Measurements from ENCODE around the gene KRTAP25-1.
A peak's percentile ranks its signal among the peaks of the same experiment; 100 is the strongest.

The KRTAP25-1 gene

GRCh38 chr21:30289215-30289614 lies at the start of gene KRTAP25-1:
TSS of gene KRTAP25-1 (minus strand) at chr21:30289514. CDS start at chr21:30289490, 24 bp downstream.
- DNase-seq: no peak

- DNase-seq: no peak
Measured at GRCh38 chr21:30338717-30339116, 49.4 kb upstream of the KRTAP25-1 start.

- DNase-seq: no peak
Measured at GRCh38 chr21:30337772-30338171, 48.5 kb upstream of the KRTAP25-1 start.

DNA sequence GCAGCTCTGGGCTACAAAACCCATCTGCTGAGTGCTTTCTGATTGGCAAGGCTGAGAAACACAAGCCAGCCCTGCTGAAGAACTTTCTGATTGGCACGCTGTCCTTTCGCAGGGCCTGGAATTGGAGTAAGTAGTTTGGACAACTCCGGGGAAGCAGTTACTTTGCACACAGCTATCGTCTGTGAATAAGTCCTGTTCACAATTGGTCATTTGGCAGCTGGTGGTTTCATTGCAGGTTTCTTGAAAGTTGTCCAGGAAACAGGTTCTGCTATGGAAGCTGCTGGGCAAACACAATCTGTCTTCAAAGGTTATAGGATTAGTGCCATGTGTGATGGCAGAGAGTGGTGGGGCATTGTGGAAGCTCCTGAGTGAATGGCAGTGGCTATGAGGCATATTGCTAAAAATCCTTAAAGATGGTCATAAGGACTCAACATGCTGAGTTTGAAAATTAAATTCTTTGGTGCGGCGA lies 48.0 kb upstream of the KRTAP25-1 start, which contains the start of gene KRTAP27-1:
KRTAP27-1 (minus strand) TSS at position 419 of the 469 bp plus-strand sequence; CDS start at position 393, 26 bp downstream.
- no peak for DNase-seq

GRCh38 chr21:30336596-30336995 lies 47.3 kb upstream of the KRTAP25-1 start:
- DNase-seq: no peak

DNA sequence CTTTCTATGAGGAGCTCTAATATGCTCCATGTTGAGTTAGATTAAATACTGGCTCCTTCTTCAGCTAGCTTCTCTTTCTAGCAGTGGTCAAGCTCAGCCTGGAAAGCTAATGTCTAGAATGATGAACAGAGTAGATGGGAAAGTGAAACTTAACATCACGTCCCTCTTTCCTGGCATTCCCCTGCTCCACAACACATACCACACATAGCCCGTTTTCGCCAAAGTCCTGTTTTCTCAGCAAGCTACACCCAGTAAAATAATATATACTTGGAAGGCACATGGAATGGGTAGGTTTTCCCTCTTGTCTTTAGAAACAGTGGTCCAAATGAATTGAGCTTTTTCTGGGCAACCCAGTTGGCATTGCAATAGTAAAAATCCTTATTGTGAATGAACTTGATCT lies 44.4 kb upstream of the KRTAP25-1 start:
- DNase-seq: no peak

- DNase-seq: no peak
Measured at GRCh38 chr21:30332681-30333080, 43.4 kb upstream of the KRTAP25-1 start.

- DNase-seq: no peak
Measured at GRCh38 chr21:30329203-30329875, 40.0 kb upstream of the KRTAP25-1 start.

- no peak for DNase-seq
Measured at GRCh38 chr21:30326390-30326789, 37.1 kb upstream of the KRTAP25-1 start.

DNA sequence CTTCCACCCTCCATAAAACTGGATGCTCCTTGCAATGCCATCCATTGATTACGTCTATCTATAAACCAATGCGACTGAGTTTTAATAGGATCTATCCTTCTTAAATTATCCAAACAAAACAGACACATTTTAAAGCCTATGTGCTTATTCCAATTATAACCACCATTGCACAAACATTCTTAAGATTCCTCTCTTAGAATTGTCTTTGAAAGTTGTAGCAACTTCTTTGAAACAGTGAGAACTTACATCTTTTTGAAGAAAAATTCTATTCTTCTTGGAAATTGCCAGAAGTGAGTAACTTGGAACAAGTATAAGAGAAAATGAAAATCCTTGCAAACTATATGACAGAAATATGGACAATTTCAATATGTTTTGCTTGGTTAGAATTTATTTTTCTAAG lies 30.9 kb upstream of the KRTAP25-1 start, which contains the start of gene KRTAP26-1:
KRTAP26-1 (minus strand) TSS at position 101 of the 400 bp plus-strand sequence. CDS start 280 bp downstream, outside the sequence.
- no peak for DNase-seq

GRCh38 chr21:30315701-30316100 lies 26.4 kb upstream of the KRTAP25-1 start:
- DNase-seq: no peak

DNA sequence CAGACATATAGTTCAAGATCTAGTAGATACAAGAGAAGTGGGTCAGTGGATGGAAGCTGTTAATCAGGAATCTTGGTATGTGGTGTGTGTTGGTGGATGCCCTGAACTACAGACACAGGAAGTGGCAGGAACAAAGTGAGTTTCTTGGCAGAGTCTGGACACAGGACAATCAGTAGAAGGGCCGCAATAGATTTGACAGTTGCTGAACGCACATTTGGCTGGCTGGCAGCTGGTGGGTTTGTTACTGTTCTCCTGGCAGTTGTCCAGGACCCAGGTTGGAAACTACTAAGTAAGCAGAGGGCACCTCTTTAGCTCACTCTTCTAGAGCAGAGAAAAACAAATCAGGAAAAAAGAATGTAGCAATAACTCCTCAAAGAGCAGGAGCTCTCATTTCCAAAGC lies 17.6 kb upstream of the KRTAP25-1 start:
- DNase-seq: no peak

DNA sequence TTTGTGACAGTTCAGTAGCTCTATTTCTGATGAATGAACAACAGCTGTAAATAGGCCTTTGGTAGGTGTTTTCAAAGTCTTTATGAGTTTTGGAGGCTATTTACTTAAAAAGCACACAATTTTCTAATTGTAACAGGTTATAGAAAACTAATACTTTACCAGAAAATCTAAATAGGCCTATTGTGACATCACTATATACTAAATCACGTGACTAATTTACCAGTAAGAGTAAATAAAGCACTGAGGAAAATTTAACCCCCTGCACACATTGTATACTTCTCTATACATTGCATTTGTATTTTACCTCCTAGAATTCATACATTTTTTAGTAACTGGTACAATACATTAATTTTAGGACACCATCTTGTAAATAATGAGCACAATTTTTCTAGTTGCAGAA lies 15.8 kb upstream of the KRTAP25-1 start:
- DNase-seq: no peak

- no peak for DNase-seq
Measured at GRCh38 chr21:30282850-30283249, 6.5 kb downstream of the KRTAP25-1 start, which contains the start of gene KRTAP24-1. TSS of gene KRTAP24-1 (minus strand) at chr21:30282950. CDS start at chr21:30282932, 18 bp downstream.

- DNase-seq: no peak
Measured at GRCh38 chr21:30271611-30272010, 17.7 kb downstream of the KRTAP25-1 start.

GRCh38 chr21:30271156-30271555 lies 18.2 kb downstream of the KRTAP25-1 start:
- no peak for DNase-seq

DNA sequence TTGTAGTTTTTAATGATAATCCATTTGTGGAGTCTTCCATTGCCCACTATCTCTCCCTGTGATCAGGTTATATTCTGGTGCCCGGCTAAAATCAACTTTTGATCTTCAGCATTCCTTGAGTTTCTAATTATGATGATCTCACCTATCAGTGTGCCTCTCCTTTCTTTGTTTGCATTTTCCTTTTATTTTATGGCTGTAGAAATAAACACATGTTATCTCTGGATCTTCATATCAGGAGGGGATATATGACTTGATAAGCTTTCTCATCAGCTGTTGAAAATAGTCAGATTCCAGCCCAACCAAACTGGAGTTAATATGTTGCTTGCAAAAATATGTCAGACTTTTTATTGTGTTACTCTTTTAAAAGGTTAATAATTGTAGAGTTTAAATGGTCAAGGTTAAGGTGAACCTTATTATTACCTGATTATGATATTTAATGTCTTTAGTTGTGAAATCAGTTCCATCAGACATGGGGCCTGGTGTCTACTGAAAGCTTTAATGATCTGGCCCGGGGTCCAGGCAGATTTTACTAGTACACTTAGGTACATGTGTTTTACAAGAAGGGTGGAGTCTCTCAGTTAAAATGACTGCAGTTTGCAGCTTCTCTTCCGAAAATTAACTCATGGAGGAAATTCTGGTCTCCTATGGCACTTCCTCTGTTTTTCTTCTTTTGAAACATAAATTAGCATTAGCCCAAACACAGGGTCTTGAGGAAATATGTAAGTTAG lies 19.3 kb downstream of the KRTAP25-1 start:
- no peak for DNase-seq

- DNase-seq: peak; percentile 39 to 49
Measured at GRCh38 chr21:30268608-30269197, 20.6 kb downstream of the KRTAP25-1 start.

- DNase-seq: peak; percentile 21 to 24
Measured at GRCh38 chr21:30257773-30258172, 31.5 kb downstream of the KRTAP25-1 start.

DNA sequence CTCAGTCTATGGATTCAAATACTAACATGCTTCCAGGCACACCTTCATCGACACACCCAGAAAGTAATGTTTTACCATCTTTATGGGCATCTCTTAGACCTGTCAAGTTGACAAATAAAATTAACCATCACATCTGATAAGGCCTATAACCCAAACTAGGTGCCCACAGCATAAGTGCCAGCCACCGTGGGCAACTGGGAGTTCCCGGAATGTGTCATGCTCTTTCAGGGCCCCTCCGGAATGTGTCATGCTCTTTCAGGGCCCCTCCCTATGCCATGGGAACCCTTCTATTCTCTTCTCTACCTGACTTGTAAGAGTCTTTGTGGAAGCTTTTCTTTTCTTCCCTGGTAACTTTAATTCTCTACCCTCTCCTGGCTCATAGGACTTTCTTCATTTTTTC lies 33.2 kb downstream of the KRTAP25-1 start:
- no peak for DNase-seq

DNA sequence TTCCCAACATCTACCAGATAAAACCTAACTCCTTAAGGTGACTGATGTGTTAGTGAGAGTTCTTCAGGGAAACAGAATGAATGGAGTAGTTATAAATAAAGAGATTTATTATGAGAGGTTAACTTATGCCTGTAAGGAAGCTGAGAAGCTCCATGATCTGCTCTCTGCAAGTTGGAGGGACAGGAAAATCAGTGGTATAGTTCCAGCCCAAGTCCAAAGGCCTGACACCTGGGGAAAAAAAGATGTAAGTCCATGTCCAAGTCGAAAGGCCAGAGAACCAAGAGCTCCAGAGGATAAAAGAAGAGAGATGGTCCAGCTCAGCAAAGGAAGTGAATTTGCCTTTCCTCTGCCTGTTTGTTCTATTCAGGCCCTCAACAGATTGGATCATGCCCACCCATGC lies 33.6 kb downstream of the KRTAP25-1 start:
- DNase-seq: no peak

DNA sequence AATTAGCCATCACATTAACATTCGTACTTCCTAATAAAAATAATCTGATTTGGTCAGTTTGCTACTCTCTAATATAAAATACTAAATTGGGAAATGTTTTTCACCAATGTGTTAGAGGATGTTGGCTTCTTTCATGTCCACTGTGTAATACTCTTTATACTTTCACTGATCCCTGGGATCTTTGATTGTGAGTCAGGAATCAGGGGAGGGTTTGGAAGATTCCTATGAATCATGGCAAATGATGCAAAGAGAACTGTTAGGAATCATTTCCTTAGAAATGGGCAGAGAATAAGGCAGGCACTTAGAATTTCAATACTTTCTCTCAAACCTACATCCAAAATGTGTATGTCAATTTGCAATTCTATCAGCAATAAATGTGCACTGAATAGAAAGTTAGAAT lies 37.5 kb downstream of the KRTAP25-1 start:
- DNase-seq: no peak

DNA sequence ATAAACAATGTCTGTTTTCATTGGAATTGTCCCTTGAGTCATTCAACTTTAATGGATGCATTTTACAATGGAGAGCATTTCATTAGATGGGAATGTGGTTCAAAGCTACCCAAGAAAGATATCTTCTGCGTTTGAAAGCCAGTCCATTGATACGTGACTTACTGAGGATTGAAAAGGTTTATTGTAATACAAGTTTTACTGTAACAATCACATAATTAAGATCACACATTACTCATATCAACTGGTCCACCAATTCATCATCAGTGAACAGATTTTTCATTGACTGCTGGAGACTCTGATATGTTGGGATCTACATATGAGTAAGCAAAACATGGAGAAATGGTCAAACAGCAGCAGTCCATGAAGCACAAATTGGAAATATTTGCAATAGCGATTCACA lies 39.4 kb downstream of the KRTAP25-1 start:
- no peak for DNase-seq

DNA sequence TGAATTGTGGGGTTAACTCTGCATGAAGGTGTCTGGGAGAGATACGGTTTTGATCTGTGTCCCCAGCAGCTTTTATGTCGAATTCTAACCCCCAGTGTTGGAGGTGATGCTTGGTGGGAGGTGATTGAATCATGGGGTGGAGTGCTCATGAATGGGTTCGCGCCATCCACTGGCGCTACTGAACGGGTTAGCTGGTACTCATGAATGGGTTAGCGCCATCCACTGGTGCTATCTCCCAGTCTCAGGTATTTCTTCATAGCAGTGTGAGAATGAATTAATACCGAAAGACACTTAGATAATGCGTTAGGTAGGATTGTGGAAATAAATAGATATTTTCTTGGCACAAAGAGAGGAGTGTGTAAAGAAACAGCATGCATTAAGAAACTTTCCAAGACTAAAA lies 40.5 kb downstream of the KRTAP25-1 start:
- no peak for DNase-seq

Measured in Kasumi-1 (cell line).